ENCODE data around the gene PCDH15.

GRCh38 chr10:53909791-53910190, 891.2 kb downstream of the PCDH15 start:
- TF ChIP-seq, protein P1, sequence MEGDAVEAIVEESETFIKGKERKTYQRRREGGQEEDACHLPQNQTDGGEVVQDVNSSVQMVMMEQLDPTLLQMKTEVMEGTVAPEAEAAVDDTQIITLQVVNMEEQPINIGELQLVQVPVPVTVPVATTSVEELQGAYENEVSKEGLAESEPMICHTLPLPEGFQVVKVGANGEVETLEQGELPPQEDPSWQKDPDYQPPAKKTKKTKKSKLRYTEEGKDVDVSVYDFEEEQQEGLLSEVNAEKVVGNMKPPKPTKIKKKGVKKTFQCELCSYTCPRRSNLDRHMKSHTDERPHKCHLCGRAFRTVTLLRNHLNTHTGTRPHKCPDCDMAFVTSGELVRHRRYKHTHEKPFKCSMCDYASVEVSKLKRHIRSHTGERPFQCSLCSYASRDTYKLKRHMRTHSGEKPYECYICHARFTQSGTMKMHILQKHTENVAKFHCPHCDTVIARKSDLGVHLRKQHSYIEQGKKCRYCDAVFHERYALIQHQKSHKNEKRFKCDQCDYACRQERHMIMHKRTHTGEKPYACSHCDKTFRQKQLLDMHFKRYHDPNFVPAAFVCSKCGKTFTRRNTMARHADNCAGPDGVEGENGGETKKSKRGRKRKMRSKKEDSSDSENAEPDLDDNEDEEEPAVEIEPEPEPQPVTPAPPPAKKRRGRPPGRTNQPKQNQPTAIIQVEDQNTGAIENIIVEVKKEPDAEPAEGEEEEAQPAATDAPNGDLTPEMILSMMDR (IDR thresholded peaks at IDR 0.05; ENCODE audit: poor library complexity), result no peak
- TF ChIP-seq EZH2phosphoT487 (IDR thresholded peaks at IDR 0.05; ENCODE audit: low read depth, severe bottlenecking, unreplicated experiment), result no peak
